Left lung (tissue), 10 donors: ENCODE results near the gene GLA. TPM values are rescaled to one million over a fixed set of nuclear protein-coding genes. Genes with fewer than 3 reads are reported as not detected.

Source experiments
- ATAC-seq: fragments of 200-7000 bp; cut with Tn5 transposase; one replicate; pipeline ENCODE4 v1.9.1; 2020; ENCODE audit warnings: moderate library complexity
- DNase-seq, 4 donors: peaks; one replicate each; pipeline ENCODE4 v3.0.0-alpha.2; 2013 to 2020
- H3K27ac ChIP-seq, 2 donors: fragments of 200-600 bp; sonication (generic) in 1 of 2; one replicate each; pipeline versions ENCODE4 v1.5.0 to v1.8.0; 2020 to 2021
- H3K27me3 ChIP-seq, 2 donors: fragments of 200-600 bp; sonication (generic) in 1 of 2; one replicate each; pipeline versions ENCODE4 v1.5.0 to v1.8.0; 2020 to 2021
- H3K36me3 ChIP-seq, 2 donors: fragments of 200-600 bp; sonication (generic) in 1 of 2; one replicate each; pipeline versions ENCODE4 v1.5.0 to v1.8.0; 2020 to 2021
- H3K4me1 ChIP-seq, 2 donors: fragments of 200-600 bp; one replicate each; pipeline ENCODE4 v1.8.0; 2021
- H3K4me3 ChIP-seq, 2 donors: fragments of 200-600 bp; sonication (generic) in 1 of 2; one replicate each; pipeline versions ENCODE4 v1.5.0 to v1.8.0; 2020 to 2021; ENCODE audit warnings: mild to moderate bottlenecking in 1 of 2
- H3K9me3 ChIP-seq, 2 donors: fragments of 200-600 bp; sonication (generic) in 1 of 2; one replicate each; pipeline versions ENCODE4 v1.5.0 to v1.8.0; 2020 to 2021
- intact Hi-C, 2 donors: fragments of 100-400 bp; cut with DNase I; formaldehyde crosslinking; loops; one replicate each; pipeline versions ENCODE4 v1.11.2 to v1.14.2; 2022
- polyA plus RNA-seq, 6 donors: library from polyadenylated mRNA; unstranded; fragments of 120-200 nt; gene quantifications; one replicate each; pipeline ENCODE4 v1.2.1, GENCODE V29; 2013; ENCODE audit not compliant: insufficient read length in 6 of 6
- total RNA-seq, 2 donors: library from RNA; stranded (reverse); fragmentation: NEBNext Ultra II Directional; extraction: Animal tissue kit (Norgen Biotek cat#: 25700); gene quantifications; one replicate each; pipeline ENCODE4 v1.2.1, GENCODE V29; 2021
- TF ChIP-seq, protein P1 (sequence below), 2 donors: fragments of 200-600 bp; sonication (generic) in 1 of 2; IDR thresholded peaks; one replicate each; pipeline versions ENCODE4 v1.5.0 to v1.8.0; 2021; ENCODE audit warnings: antibody characterized with exemption in 2 of 2
- donor health status: DM: no; HTN: yes; CAD: no.
- donor health status: DM: no; HTN: no; CAD: no.

GLA gene
- total and polyA plus RNA-seq, 8 donors, result 26.2 to 57.7 (median 28.7) TPM

DNA sequence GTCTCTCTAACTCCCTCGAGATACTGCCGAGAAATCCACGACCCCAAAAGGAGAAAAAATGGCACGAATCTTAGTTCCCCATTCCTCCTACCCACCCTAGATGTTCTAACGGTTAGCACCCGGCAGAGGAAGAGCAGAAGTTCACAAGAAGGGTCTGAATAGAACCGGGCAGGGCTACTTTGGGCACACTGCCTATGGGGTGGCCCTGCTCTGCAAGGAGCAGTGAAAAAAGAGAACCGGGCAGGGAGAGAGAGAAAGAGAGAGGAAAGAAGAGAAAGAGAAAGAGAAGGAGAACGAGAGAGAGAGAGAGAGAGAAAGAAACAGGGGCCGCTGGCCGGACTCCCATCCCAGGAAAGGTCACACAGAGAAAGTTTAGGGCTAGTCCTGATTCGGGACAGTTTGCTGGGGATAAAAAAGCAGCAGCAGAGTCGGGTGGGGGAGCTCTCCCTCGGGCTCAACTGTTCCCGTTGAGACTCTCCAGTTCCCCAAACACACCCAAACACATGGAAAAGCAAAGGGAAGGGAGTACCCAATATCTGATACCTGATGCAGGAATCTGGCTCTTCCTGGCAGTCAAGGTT, 468 bp downstream of the GLA start:
- Histone ChIP-seq H3K27me3 (no peaks in the 10 kb centered on the region), H3K27ac (peak overlapping the region; percentile 93 to 95), H3K9me3 (no peaks in the 10 kb centered on the region), H3K36me3 (peaks cover 0 to 12% of the 10 kb centered on the region in 2 donors), H3K4me1 (peaks cover 3 to 18% of the 10 kb centered on the region in 2 donors), H3K4me3 (peak overlapping the region; percentile 40 to 56)
- peak in 2 of 4 donors; percentile 24 to 32 for DNase-seq
- TF ChIP-seq, protein P1, sequence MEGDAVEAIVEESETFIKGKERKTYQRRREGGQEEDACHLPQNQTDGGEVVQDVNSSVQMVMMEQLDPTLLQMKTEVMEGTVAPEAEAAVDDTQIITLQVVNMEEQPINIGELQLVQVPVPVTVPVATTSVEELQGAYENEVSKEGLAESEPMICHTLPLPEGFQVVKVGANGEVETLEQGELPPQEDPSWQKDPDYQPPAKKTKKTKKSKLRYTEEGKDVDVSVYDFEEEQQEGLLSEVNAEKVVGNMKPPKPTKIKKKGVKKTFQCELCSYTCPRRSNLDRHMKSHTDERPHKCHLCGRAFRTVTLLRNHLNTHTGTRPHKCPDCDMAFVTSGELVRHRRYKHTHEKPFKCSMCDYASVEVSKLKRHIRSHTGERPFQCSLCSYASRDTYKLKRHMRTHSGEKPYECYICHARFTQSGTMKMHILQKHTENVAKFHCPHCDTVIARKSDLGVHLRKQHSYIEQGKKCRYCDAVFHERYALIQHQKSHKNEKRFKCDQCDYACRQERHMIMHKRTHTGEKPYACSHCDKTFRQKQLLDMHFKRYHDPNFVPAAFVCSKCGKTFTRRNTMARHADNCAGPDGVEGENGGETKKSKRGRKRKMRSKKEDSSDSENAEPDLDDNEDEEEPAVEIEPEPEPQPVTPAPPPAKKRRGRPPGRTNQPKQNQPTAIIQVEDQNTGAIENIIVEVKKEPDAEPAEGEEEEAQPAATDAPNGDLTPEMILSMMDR (IDR thresholded peaks at IDR 0.05), result no peak
- peak; percentile 5 for ATAC-seq
- intact Hi-C loops, result no loop called here

- Histone ChIP-seq H3K27me3 (no peaks in the 10 kb centered on the region), H3K36me3 (peaks cover 0 to 45% of the 10 kb centered on the region in 2 donors), H3K4me3 (no peak overlapping the region), H3K9me3 (no peaks in the 10 kb centered on the region), H3K4me1 (no peaks in the 10 kb centered on the region), H3K27ac (no peak overlapping the region)
- intact Hi-C loops, result no loop called here
- DNase-seq (no peak), ATAC-seq (no peak)
- TF ChIP-seq, protein P1 (IDR thresholded peaks at IDR 0.05), result no peak
Measured at GRCh38 chrX:101399825-101400224, 7.9 kb downstream of the GLA start.

DNA sequence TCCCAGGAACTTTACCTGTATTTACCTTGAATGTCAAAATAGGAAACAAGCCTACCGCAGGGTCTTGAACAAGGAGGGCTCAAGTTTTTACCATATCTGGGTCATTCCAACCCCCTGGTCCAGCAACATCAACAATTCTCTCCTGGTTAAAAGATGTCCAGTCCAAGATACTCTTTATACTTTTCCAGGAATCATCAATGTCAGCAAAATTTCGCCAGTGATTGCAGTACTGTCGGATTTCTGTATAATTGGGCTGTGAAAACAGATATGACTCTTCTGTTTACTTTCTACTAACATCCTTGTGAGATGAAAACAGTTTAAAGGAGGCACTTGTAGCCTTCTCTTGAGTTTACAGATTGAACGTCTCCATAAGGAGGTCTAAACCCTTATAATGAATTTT, 9.0 kb downstream of the GLA start:
- Histone ChIP-seq H3K36me3 (peaks cover 0 to 45% of the 10 kb centered on the region in 2 donors), H3K9me3 (no peaks in the 10 kb centered on the region), H3K4me1 (peaks cover 0 to 5% of the 10 kb centered on the region in 2 donors), H3K27ac (no peak overlapping the region), H3K27me3 (no peaks in the 10 kb centered on the region), H3K4me3 (no peak overlapping the region)
- intact Hi-C loops, result no loop called here
- TF ChIP-seq, protein P1 (IDR thresholded peaks at IDR 0.05), result no peak
- no peak for ATAC-seq
- DNase-seq, result no peak

GRCh38 chrX:101397779-101398178, 9.9 kb downstream of the GLA start:
- H3K4me1 ChIP-seq, result peaks cover 0 to 13% of the 10 kb centered on the region in 2 donors
- no peaks in the 10 kb centered on the region for H3K27me3 ChIP-seq
- no peak overlapping the region for H3K27ac ChIP-seq
- no peaks in the 10 kb centered on the region for H3K9me3 ChIP-seq
- H3K4me3 ChIP-seq, result no peak overlapping the region
- intact Hi-C loops, result no loop called here
- TF ChIP-seq, protein P1 (IDR thresholded peaks at IDR 0.05), result no peak
- DNase-seq (no peak), ATAC-seq (peak; percentile 23)
- peaks cover 0 to 46% of the 10 kb centered on the region in 2 donors for H3K36me3 ChIP-seq

DNA sequence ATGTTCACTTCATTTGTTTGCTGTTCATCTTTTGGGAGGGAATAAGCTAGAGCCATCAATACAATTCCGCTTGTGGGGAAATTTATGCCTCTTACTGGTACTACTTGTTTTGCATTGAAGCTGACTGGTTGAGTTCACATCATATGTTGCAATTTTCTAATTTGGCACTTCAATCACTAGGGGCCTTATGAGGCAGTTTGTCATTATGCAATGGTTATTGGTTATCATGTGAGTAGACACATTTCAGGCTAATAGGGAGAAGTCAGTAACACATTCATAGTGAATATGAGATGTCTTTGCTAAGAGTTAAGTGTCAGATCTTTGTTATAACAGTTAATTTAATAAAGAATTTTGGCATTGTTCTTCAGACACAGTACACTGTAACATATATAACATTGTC, 11.9 kb downstream of the GLA start:
- Histone ChIP-seq H3K9me3 (no peaks in the 10 kb centered on the region), H3K36me3 (peaks cover 0 to 40% of the 10 kb centered on the region in 2 donors), H3K27ac (no peak overlapping the region), H3K27me3 (no peaks in the 10 kb centered on the region), H3K4me3 (no peak overlapping the region), H3K4me1 (peaks cover 0 to 22% of the 10 kb centered on the region in 2 donors)
- DNase-seq, result no peak
- TF ChIP-seq, protein P1 (IDR thresholded peaks at IDR 0.05), result no peak
- intact Hi-C loops, result no loop called here
- ATAC-seq, result no peak
